Activated CD8-positive, alpha-beta T cell treated with anti-CD3 and anti-CD28 coated beads for 36 hours (primary cell): ENCODE data around the gene DCDC1. TPM values are rescaled to one million over a fixed set of nuclear protein-coding genes. Genes with fewer than 3 reads are reported as not detected.

ENCODE experiments used
- ATAC-seq: fragments of 200-7000 bp; cut with Tn5 transposase; one replicate; pipeline ENCODE4 v1.10.0; 2021; ENCODE audit warnings: mild to moderate bottlenecking, moderate library complexity
- CTCF ChIA-PET: fragments of 350-600 bp; sonication (Branson Sonifier 250); formaldehyde crosslinking; loops from one replicate; lab custom pipeline; 2021; ENCODE audit warnings: antibody characterized with exemption; lab: Charles Lee
- POLR2A ChIA-PET: fragments of 350-600 bp; sonication (Branson Sonifier 250); formaldehyde crosslinking; loops from one replicate; lab custom pipeline; 2021; ENCODE audit warnings: antibody characterized with exemption; lab: Charles Lee
- DNase-seq: peaks from one replicate; pipeline ENCODE4 v3.0.0-alpha.2; 2020
- H3K27ac Mint-ChIP-seq: one replicate; pipeline ENCODE4 v1.8.0; 2021; ENCODE audit warnings: mild to moderate bottlenecking, mixed read lengths
- H3K27me3 Mint-ChIP-seq: one replicate; pipeline ENCODE4 v1.8.0; 2021; ENCODE audit warnings: mixed read lengths
- H3K36me3 Mint-ChIP-seq: one replicate; pipeline ENCODE4 v1.8.0; 2021; ENCODE audit warnings: low read depth, mixed read lengths
- H3K4me1 Mint-ChIP-seq: one replicate; pipeline ENCODE4 v1.8.0; 2021; ENCODE audit warnings: low read depth, mixed read lengths
- H3K4me3 Mint-ChIP-seq: one replicate; pipeline ENCODE4 v1.8.0; 2021; ENCODE audit warnings: mild to moderate bottlenecking, moderate library complexity, mixed read lengths
- H3K9me3 Mint-ChIP-seq: one replicate; pipeline ENCODE4 v1.8.0; 2021; ENCODE audit warnings: mixed read lengths
- intact Hi-C: fragments of 100-400 bp; cut with micrococcal nuclease; formaldehyde crosslinking; loops from one replicate; pipeline ENCODE4 v1.10.0; 2022
- total RNA-seq, 2 experiments: library from RNA; stranded (reverse); gene quantifications; one replicate each; pipeline ENCODE4 v1.2.3, GENCODE V29; 2021
- TF ChIP-seq, protein P1 (sequence below): fragments of 200-600 bp; IDR thresholded peaks from one replicate; pipeline ENCODE4 v1.8.0; 2022; ENCODE audit warnings: antibody characterized with exemption, mild to moderate bottlenecking

Gene DCDC1
- total RNA-seq, 2 experiments from 2014 or later = not detected

DNA sequence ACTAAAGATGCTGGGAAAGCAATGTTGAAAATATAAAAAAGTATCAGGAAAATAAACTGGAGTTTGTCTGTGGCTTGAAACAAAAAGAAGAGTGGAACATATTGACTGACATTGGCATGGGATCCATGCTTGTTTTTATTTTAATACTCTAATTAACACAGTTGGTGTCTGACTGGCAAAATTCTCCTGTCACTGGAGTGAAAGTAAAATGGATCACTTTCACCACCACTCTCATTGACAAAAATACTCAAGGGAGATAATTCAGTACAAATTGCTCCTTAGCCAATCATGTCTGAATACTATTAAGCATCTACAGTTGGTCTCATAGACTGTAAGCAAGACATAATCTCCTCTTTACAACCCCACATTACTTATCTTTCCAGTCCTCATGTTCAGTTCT, 101.8 kb downstream of the DCDC1 start:
- intact Hi-C loops = no loop called here
- CTCF ChIA-PET = no interaction called here
- no peaks in the 10 kb centered on the region for H3K4me1 Mint-ChIP-seq

DNA sequence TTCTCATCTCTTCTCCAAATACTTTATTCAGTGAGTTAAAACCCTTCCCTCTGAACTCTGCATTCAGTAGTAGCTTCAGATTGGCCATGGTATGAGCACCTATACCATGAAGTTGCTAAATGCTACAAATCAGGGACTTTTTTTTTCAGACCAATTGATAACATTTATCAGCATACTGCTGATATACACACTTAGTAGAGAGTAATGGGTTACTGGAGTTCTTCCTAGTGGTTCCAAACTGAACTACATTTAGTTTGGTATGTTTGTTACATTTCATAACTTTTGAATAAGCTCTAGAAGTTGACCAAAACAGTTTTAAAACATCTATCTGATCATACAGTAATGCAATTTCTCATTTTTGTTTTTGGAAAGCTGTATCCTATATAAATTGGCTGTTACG, 104.7 kb downstream of the DCDC1 start:
- Mint-ChIP-seq H3K27ac (no peak overlapping the region), H3K4me3 (no peak overlapping the region), H3K36me3 (no peaks in the 10 kb centered on the region), H3K9me3 (no peaks in the 10 kb centered on the region), H3K4me1 (no peaks in the 10 kb centered on the region), H3K27me3 (no peaks in the 10 kb centered on the region)
- ATAC-seq (no peak), DNase-seq (no peak)
- ChIA-PET POLR2A (no interaction called here), CTCF (interaction anchor here (0.6 to 1.3 kb wide), 2 partner anchors 24 to 742 kb away, joined by 3 to 4 read pairs; no protein-coding TSS in a partner anchor)
- TF ChIP-seq, protein P1, sequence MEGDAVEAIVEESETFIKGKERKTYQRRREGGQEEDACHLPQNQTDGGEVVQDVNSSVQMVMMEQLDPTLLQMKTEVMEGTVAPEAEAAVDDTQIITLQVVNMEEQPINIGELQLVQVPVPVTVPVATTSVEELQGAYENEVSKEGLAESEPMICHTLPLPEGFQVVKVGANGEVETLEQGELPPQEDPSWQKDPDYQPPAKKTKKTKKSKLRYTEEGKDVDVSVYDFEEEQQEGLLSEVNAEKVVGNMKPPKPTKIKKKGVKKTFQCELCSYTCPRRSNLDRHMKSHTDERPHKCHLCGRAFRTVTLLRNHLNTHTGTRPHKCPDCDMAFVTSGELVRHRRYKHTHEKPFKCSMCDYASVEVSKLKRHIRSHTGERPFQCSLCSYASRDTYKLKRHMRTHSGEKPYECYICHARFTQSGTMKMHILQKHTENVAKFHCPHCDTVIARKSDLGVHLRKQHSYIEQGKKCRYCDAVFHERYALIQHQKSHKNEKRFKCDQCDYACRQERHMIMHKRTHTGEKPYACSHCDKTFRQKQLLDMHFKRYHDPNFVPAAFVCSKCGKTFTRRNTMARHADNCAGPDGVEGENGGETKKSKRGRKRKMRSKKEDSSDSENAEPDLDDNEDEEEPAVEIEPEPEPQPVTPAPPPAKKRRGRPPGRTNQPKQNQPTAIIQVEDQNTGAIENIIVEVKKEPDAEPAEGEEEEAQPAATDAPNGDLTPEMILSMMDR = no peak
- intact Hi-C loops = no loop called here

More for the DNA sequence above, 101.8 kb downstream of the DCDC1 start:
- TF ChIP-seq, protein P1 = no peak
- DNase-seq (no peak), ATAC-seq (no peak)
- no peaks in the 10 kb centered on the region for H3K27me3 Mint-ChIP-seq
- no peak overlapping the region for H3K4me3 Mint-ChIP-seq
- no peak overlapping the region for H3K27ac Mint-ChIP-seq
- peaks cover 5% of the 10 kb centered on the region for H3K9me3 Mint-ChIP-seq
- no peaks in the 10 kb centered on the region for H3K36me3 Mint-ChIP-seq
- POLR2A ChIA-PET = no interaction called here

DNA sequence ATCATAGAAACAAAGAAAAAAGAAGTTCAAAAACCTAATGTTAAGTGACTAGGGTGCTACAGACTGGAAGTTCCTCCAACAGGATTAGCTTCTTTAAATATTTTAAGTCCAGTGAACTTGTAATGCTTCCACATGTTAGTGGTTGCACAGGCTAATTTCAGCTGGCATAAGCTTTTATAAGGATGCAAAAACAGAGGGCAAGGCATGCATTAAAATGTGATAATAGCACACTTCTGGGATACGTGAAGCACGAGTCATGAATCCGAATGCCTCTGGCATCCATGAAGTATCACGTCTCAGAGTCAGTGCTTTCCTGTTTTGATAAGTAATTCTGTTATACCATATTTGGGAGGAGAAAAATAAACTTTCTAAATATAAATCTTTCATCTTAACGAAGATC, 106.8 kb downstream of the DCDC1 start:
- ChIA-PET CTCF (no interaction called here), POLR2A (no interaction called here)
- H3K36me3 Mint-ChIP-seq = no peaks in the 10 kb centered on the region
- H3K4me1 Mint-ChIP-seq = no peaks in the 10 kb centered on the region
- TF ChIP-seq, protein P1 = no peak
- DNase-seq (no peak), ATAC-seq (no peak)
- no peak overlapping the region for H3K27ac Mint-ChIP-seq
- H3K9me3 Mint-ChIP-seq = no peaks in the 10 kb centered on the region
- intact Hi-C loops = no loop called here
- no peaks in the 10 kb centered on the region for H3K27me3 Mint-ChIP-seq
- no peak overlapping the region for H3K4me3 Mint-ChIP-seq

DNA sequence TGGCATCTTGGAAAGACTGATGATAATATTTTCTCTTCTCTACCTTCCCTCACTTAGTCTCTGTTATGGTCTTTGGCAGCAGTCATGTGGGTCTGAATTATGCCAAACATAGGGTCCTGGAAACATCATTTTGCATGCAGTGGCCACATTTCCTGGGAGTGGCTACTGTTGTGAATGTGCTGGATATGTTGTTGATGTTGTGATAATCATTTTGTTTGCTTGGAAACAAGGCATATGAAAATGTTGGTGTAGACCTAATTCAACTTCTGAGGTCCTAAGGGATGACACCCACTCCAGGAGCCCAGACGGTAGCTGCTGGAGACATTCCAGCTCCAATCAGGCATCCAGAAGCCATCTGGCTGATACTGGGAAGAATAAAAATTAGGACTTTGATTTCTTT, 109.7 kb downstream of the DCDC1 start:
- no peak for DNase-seq

DNA sequence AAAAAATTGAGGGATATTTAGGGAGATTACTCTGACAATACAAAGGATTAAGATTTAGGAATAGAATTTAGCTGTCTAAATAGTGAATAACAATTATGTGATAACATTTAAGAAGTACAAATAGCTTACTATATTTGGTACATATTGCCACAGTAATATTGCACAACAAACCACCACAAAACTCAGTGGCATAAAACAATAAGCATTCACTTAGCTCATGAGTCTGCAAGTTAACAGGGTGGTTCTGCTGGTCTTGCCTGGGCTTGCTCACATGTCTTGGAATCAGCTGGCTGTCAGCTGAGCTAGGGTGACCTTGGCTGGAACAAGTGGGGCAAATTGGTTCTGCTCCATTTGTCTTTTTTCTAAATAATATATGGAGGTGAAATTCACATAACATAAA, 115.1 kb downstream of the DCDC1 start:
- peaks cover 9% of the 10 kb centered on the region for H3K27me3 Mint-ChIP-seq
- no peaks in the 10 kb centered on the region for H3K36me3 Mint-ChIP-seq
- H3K4me1 Mint-ChIP-seq = no peaks in the 10 kb centered on the region
- POLR2A ChIA-PET = no interaction called here
- CTCF ChIA-PET = interaction anchor here (1.8 kb wide), 1 partner anchor 704 kb away, joined by 4 read pairs; no protein-coding TSS in a partner anchor
- no peak overlapping the region for H3K4me3 Mint-ChIP-seq
- DNase-seq (no peak), ATAC-seq (no peak)
- no peak overlapping the region for H3K27ac Mint-ChIP-seq
- TF ChIP-seq, protein P1 = no peak
- intact Hi-C loops = no loop called here
- no peaks in the 10 kb centered on the region for H3K9me3 Mint-ChIP-seq

More for the DNA sequence above, 109.7 kb downstream of the DCDC1 start:
- ATAC-seq = no peak
- Mint-ChIP-seq H3K9me3 (no peaks in the 10 kb centered on the region), H3K27ac (no peak overlapping the region), H3K4me1 (no peaks in the 10 kb centered on the region), H3K27me3 (peaks cover 3% of the 10 kb centered on the region), H3K36me3 (no peaks in the 10 kb centered on the region), H3K4me3 (no peak overlapping the region)
- ChIA-PET POLR2A (no interaction called here), CTCF (no interaction called here)
- intact Hi-C loops = no loop called here
- TF ChIP-seq, protein P1 = no peak
